Progenitor cell of endocrine pancreas (in vitro differentiated cells): ENCODE measurements around the gene BLVRB. TPM values are rescaled to one million over a fixed set of nuclear protein-coding genes. Genes with fewer than 3 reads are reported as not detected.

Experiments
- DNase-seq: peaks from one replicate; pipeline ENCODE4 v3.0.0; 2021; ENCODE audit warnings: low spot score; ENCODE audit not compliant: unreplicated experiment
- H3K27ac Mint-ChIP-seq: 2 replicates; pipeline ENCODE4 v1.8.0; 2021; ENCODE audit warnings: mild to moderate bottlenecking, moderate library complexity, mixed read lengths
- H3K27me3 Mint-ChIP-seq: 2 replicates; pipeline ENCODE4 v1.8.0; 2021; ENCODE audit warnings: mixed read lengths
- H3K36me3 Mint-ChIP-seq: 2 replicates; pipeline ENCODE4 v1.8.0; 2022; ENCODE audit warnings: mixed read lengths; ENCODE audit not compliant: insufficient read depth
- H3K4me1 Mint-ChIP-seq: 2 replicates; pipeline ENCODE4 v1.8.0; 2021; ENCODE audit warnings: low read depth, mixed read lengths
- H3K4me3 Mint-ChIP-seq: 2 replicates; pipeline ENCODE4 v1.8.0; 2021; ENCODE audit warnings: low read depth, mild to moderate bottlenecking, moderate library complexity, mixed read lengths
- H3K9me3 Mint-ChIP-seq: 2 replicates; pipeline ENCODE4 v1.8.0; 2021; ENCODE audit warnings: low read depth, mixed read lengths
- long read RNA-seq: library from polyadenylated mRNA; unstranded; transcript quantifications from one replicate; pipeline ENCODE4 v2.0.0, GENCODE V29; 2020
- total RNA-seq: library from RNA; stranded (reverse); gene quantifications from 2 replicates; pipeline ENCODE4 v1.2.1, GENCODE V29; 2021
- TF ChIP-seq, protein P1 (sequence below): fragments of 200-600 bp; sonication (generic); IDR thresholded peaks from one replicate; pipeline ENCODE4 v1.5.0; 2021; ENCODE audit warnings: antibody characterized with exemption, mild to moderate bottlenecking; ENCODE audit not compliant: unreplicated experiment

Gene BLVRB
- total RNA-seq, result 14.0 and 16.4 TPM in 2 replicates
- long read RNA-seq, partial matches to known transcripts, result 0 of 3 reads
- long read RNA-seq, other reads (novel, unspliced or antisense), result 1 of 3 reads

DNA sequence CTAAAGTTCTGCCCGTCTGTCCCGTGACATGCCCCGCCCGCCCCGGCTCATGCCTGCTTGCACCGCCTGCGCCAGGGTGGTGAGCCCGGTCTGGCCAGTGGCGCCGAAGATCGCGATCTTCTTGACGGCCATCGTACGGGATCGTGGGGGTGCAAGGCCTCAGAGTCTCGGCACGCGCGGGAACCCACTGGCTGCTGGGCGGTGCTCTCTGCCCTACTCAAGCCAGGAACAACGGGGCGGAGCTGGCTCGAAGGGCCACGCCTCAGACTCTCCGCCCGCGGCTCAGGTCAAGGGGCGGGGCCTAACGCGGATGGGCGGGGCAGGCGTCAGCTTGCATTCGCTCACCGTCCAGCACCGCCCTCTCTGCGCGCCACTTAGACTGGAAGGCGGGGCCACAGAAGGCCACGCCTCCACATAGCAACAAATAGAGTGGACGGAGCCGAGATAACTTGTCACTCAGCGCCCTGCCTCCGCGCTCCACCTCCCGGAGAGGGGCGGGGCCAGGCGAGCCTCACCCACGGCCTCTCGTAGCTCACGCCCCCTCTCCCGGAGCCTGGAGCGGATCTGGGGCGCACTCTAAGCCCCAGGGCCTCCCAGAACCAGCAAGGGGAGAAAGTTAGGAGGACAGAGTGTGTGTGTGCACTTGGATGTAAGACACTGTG is at the start of gene BLVRB:
Gene BLVRB (minus strand): TSS at position 189 of the 662 bp plus-strand sequence. CDS start 57 bp downstream, at position 132.
- TF ChIP-seq, protein P1, sequence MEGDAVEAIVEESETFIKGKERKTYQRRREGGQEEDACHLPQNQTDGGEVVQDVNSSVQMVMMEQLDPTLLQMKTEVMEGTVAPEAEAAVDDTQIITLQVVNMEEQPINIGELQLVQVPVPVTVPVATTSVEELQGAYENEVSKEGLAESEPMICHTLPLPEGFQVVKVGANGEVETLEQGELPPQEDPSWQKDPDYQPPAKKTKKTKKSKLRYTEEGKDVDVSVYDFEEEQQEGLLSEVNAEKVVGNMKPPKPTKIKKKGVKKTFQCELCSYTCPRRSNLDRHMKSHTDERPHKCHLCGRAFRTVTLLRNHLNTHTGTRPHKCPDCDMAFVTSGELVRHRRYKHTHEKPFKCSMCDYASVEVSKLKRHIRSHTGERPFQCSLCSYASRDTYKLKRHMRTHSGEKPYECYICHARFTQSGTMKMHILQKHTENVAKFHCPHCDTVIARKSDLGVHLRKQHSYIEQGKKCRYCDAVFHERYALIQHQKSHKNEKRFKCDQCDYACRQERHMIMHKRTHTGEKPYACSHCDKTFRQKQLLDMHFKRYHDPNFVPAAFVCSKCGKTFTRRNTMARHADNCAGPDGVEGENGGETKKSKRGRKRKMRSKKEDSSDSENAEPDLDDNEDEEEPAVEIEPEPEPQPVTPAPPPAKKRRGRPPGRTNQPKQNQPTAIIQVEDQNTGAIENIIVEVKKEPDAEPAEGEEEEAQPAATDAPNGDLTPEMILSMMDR, result no peak
- Mint-ChIP-seq H3K27me3 (peaks cover 28% of the 10 kb centered on the region), H3K27ac (peak within 1 kb of the TSS; percentile 93), H3K9me3 (no peaks in the 10 kb centered on the region), H3K4me1 (peaks cover 13% of the 10 kb centered on the region), H3K36me3 (no peaks in the 10 kb centered on the region), H3K4me3 (peak within 1 kb of the TSS; percentile 73)
- peak; percentile 99 for DNase-seq

DNA sequence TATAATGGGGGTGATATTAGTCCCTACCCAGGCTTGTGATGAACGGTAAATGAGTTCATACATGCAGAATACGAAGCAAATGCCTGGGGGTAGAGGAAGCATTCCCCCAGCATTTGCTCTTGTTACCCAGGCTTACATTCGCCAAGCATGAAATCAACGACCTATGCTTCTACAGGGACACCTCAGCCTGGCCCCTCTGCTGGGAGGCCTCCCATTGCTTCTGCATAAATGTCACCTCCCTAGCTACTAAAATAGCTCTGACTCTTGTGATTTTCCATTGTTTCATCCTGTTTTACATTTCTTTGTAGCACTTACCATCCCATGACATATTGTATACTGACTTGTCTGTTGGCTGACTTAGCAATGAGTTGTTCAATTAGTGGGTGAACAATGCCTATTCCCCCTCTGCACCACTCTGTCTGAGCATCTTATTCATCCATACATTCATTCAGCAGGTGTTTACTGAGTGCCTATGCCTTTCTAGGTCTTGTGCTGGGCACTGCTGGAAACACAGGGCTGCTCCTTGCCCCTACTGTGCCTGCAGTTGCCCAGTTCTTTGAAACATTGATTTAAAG is 48.3 kb upstream of the BLVRB start:
- TF ChIP-seq, protein P1, result no peak
- Mint-ChIP-seq H3K4me3 (no peak overlapping the region), H3K9me3 (no peaks in the 10 kb centered on the region), H3K4me1 (no peaks in the 10 kb centered on the region), H3K27me3 (peaks cover 74% of the 10 kb centered on the region), H3K36me3 (no peaks in the 10 kb centered on the region), H3K27ac (no peak overlapping the region)
- DNase-seq, result no peak

DNA sequence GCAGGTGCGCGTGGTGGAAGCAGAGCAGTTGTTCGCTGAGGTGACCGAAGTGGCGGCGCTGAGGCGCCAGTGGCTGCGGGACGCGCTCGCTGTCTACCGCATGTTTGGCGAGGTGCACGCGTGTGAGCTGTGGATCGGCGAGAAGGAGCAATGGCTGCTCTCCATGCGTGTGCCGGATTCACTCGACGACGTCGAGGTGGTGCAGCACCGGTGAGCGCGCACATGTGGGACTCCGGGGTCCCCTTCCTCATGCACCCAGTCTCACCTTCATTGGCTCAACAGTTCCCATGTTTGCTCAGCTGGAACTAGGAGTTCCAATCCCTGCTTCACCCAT is 47.8 kb upstream of the BLVRB start:
- H3K4me3 Mint-ChIP-seq, result no peak overlapping the region
- no peaks in the 10 kb centered on the region for H3K9me3 Mint-ChIP-seq
- no peaks in the 10 kb centered on the region for H3K4me1 Mint-ChIP-seq
- TF ChIP-seq, protein P1, result no peak
- H3K27ac Mint-ChIP-seq, result no peak overlapping the region
- H3K27me3 Mint-ChIP-seq, result peaks cover 74% of the 10 kb centered on the region
- H3K36me3 Mint-ChIP-seq, result no peaks in the 10 kb centered on the region
- DNase-seq, result no peak

DNA sequence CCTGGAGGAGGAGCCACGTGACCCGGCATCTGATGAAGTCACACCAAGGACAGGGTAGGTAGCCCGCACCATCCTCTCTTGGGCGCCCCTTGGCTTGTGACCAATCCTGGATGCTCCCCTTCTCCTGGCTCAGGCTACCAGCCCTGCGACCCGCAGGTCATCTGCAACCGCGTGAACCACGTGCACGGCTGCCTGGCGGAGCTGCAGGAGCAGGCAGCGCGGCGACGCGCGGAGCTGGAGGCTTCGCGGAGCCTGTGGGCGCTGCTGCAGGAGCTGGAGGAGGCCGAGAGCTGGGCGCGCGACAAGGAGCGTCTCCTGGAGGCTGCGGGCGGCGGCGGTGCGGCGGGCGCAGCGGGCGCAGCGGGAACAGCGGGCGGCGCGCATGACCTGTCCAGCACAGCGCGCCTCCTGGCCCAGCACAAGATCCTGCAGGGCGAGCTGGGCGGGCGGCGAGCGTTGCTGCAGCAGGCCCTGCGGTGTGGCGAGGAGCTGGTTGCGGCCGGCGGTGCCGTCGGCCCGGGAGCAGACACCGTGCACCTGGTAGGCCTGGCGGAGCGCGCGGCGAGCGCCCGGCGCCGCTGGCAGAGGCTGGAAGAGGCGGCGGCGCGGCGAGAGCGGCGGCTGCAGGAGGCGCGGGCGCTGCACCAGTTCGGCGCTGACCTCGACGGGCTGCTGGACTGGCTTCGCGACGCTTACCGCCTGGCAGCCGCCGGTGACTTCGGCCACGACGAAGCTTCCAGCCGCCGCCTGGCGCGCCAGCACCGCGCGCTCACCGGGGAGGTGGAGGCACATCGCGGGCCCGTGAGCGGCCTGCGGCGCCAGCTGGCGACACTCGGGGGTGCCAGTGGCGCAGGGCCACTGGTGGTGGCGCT is 47.2 kb upstream of the BLVRB start:
- Mint-ChIP-seq H3K36me3 (no peaks in the 10 kb centered on the region), H3K27me3 (peaks cover 73% of the 10 kb centered on the region), H3K4me3 (no peak overlapping the region), H3K4me1 (no peaks in the 10 kb centered on the region), H3K27ac (no peak overlapping the region), H3K9me3 (no peaks in the 10 kb centered on the region)
- TF ChIP-seq, protein P1, result peak; percentile 22
- peak; percentile 35 for DNase-seq

DNA sequence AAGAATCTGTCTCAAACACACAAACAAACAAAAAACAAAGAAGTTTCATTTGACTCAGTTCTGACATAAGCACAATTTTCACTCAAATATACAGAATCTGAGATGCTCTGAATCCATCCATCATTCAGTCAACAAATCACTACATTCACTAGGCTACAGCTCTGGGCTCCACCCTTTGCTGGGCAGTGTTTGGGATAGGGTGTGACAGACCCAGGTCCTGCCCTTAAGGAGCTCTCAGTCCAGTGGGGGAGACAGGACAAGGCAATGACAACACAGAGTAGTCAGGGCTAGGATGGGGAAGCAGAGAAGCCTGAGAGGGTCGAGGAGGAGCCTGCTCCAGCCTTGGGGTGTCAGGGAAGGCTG is 46.5 kb upstream of the BLVRB start:
- no peak for DNase-seq
- Mint-ChIP-seq H3K27ac (no peak overlapping the region), H3K27me3 (peaks cover 68% of the 10 kb centered on the region), H3K4me3 (no peak overlapping the region), H3K36me3 (no peaks in the 10 kb centered on the region), H3K9me3 (no peaks in the 10 kb centered on the region), H3K4me1 (no peaks in the 10 kb centered on the region)
- TF ChIP-seq, protein P1, result no peak
